Neural cell (in vitro differentiated cells): ENCODE results near the gene PRR15L. TPM values are rescaled to one million over a fixed set of nuclear protein-coding genes. Genes with fewer than 3 reads are reported as not detected.
A peak's percentile ranks its signal among the peaks of the same experiment; 100 is the strongest.

Experiments used
- H2AFZ ChIP-seq: fragments of 200-600, 300-800 bp; sonication (generic), shearing (Covaris generic); 2 replicates; pipeline ENCODE4 v1.6.0; 2014; ENCODE audit warnings: low read depth, mild to moderate bottlenecking, antibody characterized with exemption, low read length, moderate library complexity
- H3F3A ChIP-seq: fragments of 200-600 bp; shearing (Covaris generic); 2 replicates; pipeline ENCODE4 v1.6.1; 2016; ENCODE audit warnings: mild to moderate bottlenecking, moderate library complexity, mixed read lengths, antibody characterized with exemption, low read length; ENCODE audit not compliant: insufficient read depth, poor library complexity, severe bottlenecking
- H3K27ac ChIP-seq: fragments of 200-600, 300-800 bp; sonication (generic), shearing (Covaris generic); 2 replicates; pipeline ENCODE4 v1.5.1; 2014; ENCODE audit warnings: mild to moderate bottlenecking, low read length, moderate library complexity
- H3K27me3 ChIP-seq: fragments of 300-800, 200-600 bp; sonication (generic), shearing (Covaris generic); 2 replicates; pipeline ENCODE4 v1.6.0; 2014; ENCODE audit warnings: mild to moderate bottlenecking, low read depth, low read length, moderate library complexity; ENCODE audit not compliant: insufficient read depth
- H3K36me3 ChIP-seq: fragments of 300-800, 200-600 bp; sonication (generic), shearing (Covaris generic); 2 replicates; pipeline ENCODE4 v1.5.1; 2014; ENCODE audit warnings: mild to moderate bottlenecking, antibody characterized with exemption, low read length, moderate library complexity; ENCODE audit not compliant: insufficient read depth
- H3K4me2 ChIP-seq: fragments of 300-800, 200-600 bp; sonication (generic), shearing (Covaris generic); 2 replicates; pipeline ENCODE4 v1.6.0; 2014; ENCODE audit warnings: mild to moderate bottlenecking, low read length
- H3K4me3 ChIP-seq: fragments of 300-800, 200-600 bp; sonication (generic), shearing (Covaris generic); 2 replicates; pipeline ENCODE4 v1.5.1; 2014; ENCODE audit warnings: mild to moderate bottlenecking, low read length, moderate library complexity
- H3K79me2 ChIP-seq: fragments of 200-600 bp; shearing (Covaris generic); replicated peaks from 2 replicates; pipeline ENCODE4 v1.6.0; 2014; ENCODE audit warnings: mild to moderate bottlenecking, low read length, moderate library complexity; ENCODE audit not compliant: insufficient read depth
- H3K9ac ChIP-seq: fragments of 300-800, 200-600 bp; sonication (generic), shearing (Covaris generic); 2 replicates; pipeline ENCODE4 v1.6.1; 2016; ENCODE audit warnings: mild to moderate bottlenecking, low read length, mixed read lengths
- H3K9me2 ChIP-seq: fragments of 200-600 bp; shearing (Covaris generic); 2 replicates; pipeline ENCODE4 v1.6.1; 2016; ENCODE audit warnings: mild to moderate bottlenecking, low read length, mixed read lengths; ENCODE audit not compliant: insufficient read depth
- H3K9me3 ChIP-seq: fragments of 200-600, 300-800 bp; sonication (generic), shearing (Covaris generic); 2 replicates; pipeline ENCODE4 v1.6.1; 2016; ENCODE audit warnings: mild to moderate bottlenecking, mixed run types, low read length, moderate library complexity, mixed read lengths
- H4K20me1 ChIP-seq: fragments of 200-600 bp; shearing (Covaris generic); 2 replicates; pipeline ENCODE4 v1.6.1; 2016; ENCODE audit warnings: mild to moderate bottlenecking, mixed run types; ENCODE audit not compliant: insufficient read depth
- CTCF ChIP-seq: fragments of 450-650 bp; IDR thresholded peaks from 2 replicates; pipeline ENCODE4 v1.5.1; 2014; ENCODE audit warnings: antibody characterized with exemption, mild to moderate bottlenecking, moderate library complexity; ENCODE audit not compliant: poor library complexity, severe bottlenecking
- EP300 ChIP-seq: fragments of 450-650 bp; conservative IDR thresholded peaks from 2 replicates; pipeline ENCODE4 v1.6.1; 2014; ENCODE audit warnings: antibody characterized with exemption, mild to moderate bottlenecking, moderate library complexity; ENCODE audit not compliant: poor library complexity, severe bottlenecking
- EZH2 ChIP-seq: fragments of 200-600, 300-800 bp; shearing (Covaris generic), sonication (generic); IDR thresholded peaks from 2 replicates; pipeline ENCODE4 v1.6.1; 2014; ENCODE audit warnings: antibody characterized with exemption, low read length, borderline replicate concordance, mild to moderate bottlenecking; ENCODE audit not compliant: insufficient read depth, poor library complexity, severe bottlenecking
- MXI1 ChIP-seq: fragments of 450-650 bp; conservative IDR thresholded peaks from 2 replicates; pipeline ENCODE4 v1.6.1; 2014; ENCODE audit warnings: antibody characterized with exemption, mild to moderate bottlenecking; ENCODE audit not compliant: poor library complexity, severe bottlenecking
- POLR2AphosphoS5 ChIP-seq: IDR thresholded peaks from 2 replicates; pipeline ENCODE4 v1.6.1; 2012
- RAD21 ChIP-seq: fragments of 450-650 bp; conservative IDR thresholded peaks from 2 replicates; pipeline ENCODE4 v1.6.1; 2014; ENCODE audit warnings: antibody characterized with exemption, mild to moderate bottlenecking, moderate library complexity
- SMC3 ChIP-seq: fragments of 450-650 bp; conservative IDR thresholded peaks from 2 replicates; pipeline ENCODE4 v1.6.1; 2014; ENCODE audit warnings: antibody characterized with exemption, mild to moderate bottlenecking, moderate library complexity; ENCODE audit not compliant: poor library complexity
- TAF1 ChIP-seq: IDR thresholded peaks from 2 replicates; pipeline ENCODE4 v1.6.1; 2012; ENCODE audit warnings: low read depth
- polyA plus RNA-seq: library from polyadenylated mRNA; depleted of rRNA; stranded (reverse); fragments of >200 nt; gene quantifications from 2 replicates; pipeline ENCODE4 v1.2.3, GENCODE V29; 2014
- TF ChIP-seq, protein P1 (sequence below): IDR thresholded peaks from 2 replicates; pipeline ENCODE4 v1.6.1; 2012; ENCODE audit warnings: borderline replicate concordance

PRR15L gene
- polyA plus RNA-seq, 1 donor from 2014 or later, result not detected

DNA sequence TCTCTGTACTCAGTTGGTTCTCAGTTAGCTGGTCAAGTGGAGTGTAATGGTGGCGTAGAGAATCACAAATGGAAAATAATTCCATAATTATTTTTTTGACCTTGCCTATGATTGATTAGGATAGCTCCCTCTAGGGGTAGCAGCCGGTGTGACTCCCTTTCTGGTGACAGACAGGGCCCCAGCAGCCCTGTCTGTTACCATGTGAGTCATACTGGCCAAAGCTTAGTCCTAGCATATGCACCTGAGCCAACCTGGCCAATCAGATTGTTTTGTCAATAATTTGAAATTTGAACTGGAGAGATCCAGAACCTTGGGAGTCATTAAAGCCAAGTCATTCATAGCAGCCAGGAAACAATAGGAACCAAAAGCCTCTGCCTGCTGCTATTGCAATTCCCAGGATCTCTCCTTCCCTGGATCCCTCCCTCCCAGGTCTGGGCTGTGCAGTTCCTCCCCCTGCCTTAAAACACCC is 10.7 kb downstream of the PRR15L start:
- Histone ChIP-seq H3K4me2 (no peak overlapping the region), H3K9ac (no peak overlapping the region), H3K27ac (no peak overlapping the region), H3K27me3 (no peaks in the 10 kb centered on the region), H4K20me1 (no peaks in the 10 kb centered on the region), H3K79me2 (no peaks in the 10 kb centered on the region), H2AFZ (no peak overlapping the region), H3K4me3 (no peak overlapping the region), H3K9me2 (no peaks in the 10 kb centered on the region), H3F3A (no peaks in the 10 kb centered on the region), H3K36me3 (no peaks in the 10 kb centered on the region), H3K9me3 (no peaks in the 10 kb centered on the region)
- TF ChIP-seq CTCF (peak; percentile 58), TAF1 (no peak)

- Histone ChIP-seq H3K27ac (no peak overlapping the region), H3K36me3 (no peaks in the 10 kb centered on the region), H2AFZ (no peak overlapping the region), H3K9me2 (no peaks in the 10 kb centered on the region), H3K9me3 (no peaks in the 10 kb centered on the region), H3K9ac (no peak overlapping the region), H3K79me2 (no peaks in the 10 kb centered on the region), H3K4me2 (no peak overlapping the region), H4K20me1 (no peaks in the 10 kb centered on the region), H3F3A (no peaks in the 10 kb centered on the region), H3K27me3 (no peaks in the 10 kb centered on the region), H3K4me3 (no peak overlapping the region)
- no peak for TF ChIP-seq TAF1
- TF ChIP-seq EP300, result no peak
- no peak for TF ChIP-seq SMC3
- no peak for TF ChIP-seq CTCF
- TF ChIP-seq, protein P1, sequence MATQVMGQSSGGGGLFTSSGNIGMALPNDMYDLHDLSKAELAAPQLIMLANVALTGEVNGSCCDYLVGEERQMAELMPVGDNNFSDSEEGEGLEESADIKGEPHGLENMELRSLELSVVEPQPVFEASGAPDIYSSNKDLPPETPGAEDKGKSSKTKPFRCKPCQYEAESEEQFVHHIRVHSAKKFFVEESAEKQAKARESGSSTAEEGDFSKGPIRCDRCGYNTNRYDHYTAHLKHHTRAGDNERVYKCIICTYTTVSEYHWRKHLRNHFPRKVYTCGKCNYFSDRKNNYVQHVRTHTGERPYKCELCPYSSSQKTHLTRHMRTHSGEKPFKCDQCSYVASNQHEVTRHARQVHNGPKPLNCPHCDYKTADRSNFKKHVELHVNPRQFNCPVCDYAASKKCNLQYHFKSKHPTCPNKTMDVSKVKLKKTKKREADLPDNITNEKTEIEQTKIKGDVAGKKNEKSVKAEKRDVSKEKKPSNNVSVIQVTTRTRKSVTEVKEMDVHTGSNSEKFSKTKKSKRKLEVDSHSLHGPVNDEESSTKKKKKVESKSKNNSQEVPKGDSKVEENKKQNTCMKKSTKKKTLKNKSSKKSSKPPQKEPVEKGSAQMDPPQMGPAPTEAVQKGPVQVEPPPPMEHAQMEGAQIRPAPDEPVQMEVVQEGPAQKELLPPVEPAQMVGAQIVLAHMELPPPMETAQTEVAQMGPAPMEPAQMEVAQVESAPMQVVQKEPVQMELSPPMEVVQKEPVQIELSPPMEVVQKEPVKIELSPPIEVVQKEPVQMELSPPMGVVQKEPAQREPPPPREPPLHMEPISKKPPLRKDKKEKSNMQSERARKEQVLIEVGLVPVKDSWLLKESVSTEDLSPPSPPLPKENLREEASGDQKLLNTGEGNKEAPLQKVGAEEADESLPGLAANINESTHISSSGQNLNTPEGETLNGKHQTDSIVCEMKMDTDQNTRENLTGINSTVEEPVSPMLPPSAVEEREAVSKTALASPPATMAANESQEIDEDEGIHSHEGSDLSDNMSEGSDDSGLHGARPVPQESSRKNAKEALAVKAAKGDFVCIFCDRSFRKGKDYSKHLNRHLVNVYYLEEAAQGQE, result no peak
- no peak for TF ChIP-seq POLR2AphosphoS5
- no peak for TF ChIP-seq EZH2
- TF ChIP-seq MXI1, result no peak
- no peak for TF ChIP-seq RAD21
These were observed 11.2 kb downstream of the PRR15L start for GRCh38 chr17:47946516-47946915.
